CD4-positive, alpha-beta T cell (primary cell): ENCODE results near the gene ISG20. TPM values are rescaled to one million over a fixed set of nuclear protein-coding genes. Genes with fewer than 3 reads are reported as not detected.
A peak's percentile ranks its signal among the peaks of the same experiment; 100 is the strongest.

ENCODE experiments used
- ATAC-seq: fragments of 200-7000 bp; cut with Tn5 transposase; one replicate; pipeline ENCODE4 v1.10.0; 2022; ENCODE audit warnings: mild to moderate bottlenecking; ENCODE audit not compliant: poor library complexity
- CTCF ChIA-PET: fragments of 350-600 bp; sonication (Branson Sonifier 250); formaldehyde crosslinking; loops from one replicate; lab custom pipeline; 2021; ENCODE audit warnings: antibody characterized with exemption, inconsistent platforms; lab: Charles Lee
- POLR2A ChIA-PET: fragments of 350-600 bp; sonication (Branson Sonifier 250); formaldehyde crosslinking; loops from one replicate; lab custom pipeline; 2021; ENCODE audit warnings: antibody characterized with exemption, inconsistent platforms; lab: Charles Lee
- DNase-seq, 14 experiments: peaks; one replicate each; pipeline ENCODE4 v3.0.0-alpha.2; 2013 to 2020; ENCODE audit warnings: mixed read lengths in 2 of 14
- H3K27ac ChIP-seq, 2 donors: one replicate each; pipeline versions ENCODE4 v1.5.1 to v1.7.0; 2013; ENCODE audit warnings: low read length in 2 of 2, low read depth in 1 of 2, mild to moderate bottlenecking in 1 of 2
- H3K27me3 ChIP-seq, 2 experiments: 1 replicate in 1 of 2; 2 replicates in 1 of 2; pipeline versions ENCODE4 v1.6.1 to v1.7.0; 2013; ENCODE audit warnings: low read length in 2 of 2, control low read depth in 1 of 2, mild to moderate bottlenecking in 1 of 2, moderate library complexity in 1 of 2; ENCODE audit not compliant: insufficient read depth in 2 of 2, control insufficient read depth in 1 of 2
- H3K36me3 ChIP-seq: one replicate; pipeline ENCODE4 v1.6.1; 2013; ENCODE audit warnings: low read length, control low read depth; ENCODE audit not compliant: insufficient read depth
- H3K4me1 ChIP-seq: one replicate; pipeline ENCODE4 v1.6.1; 2013; ENCODE audit warnings: low read length, control low read depth; ENCODE audit not compliant: insufficient read depth
- H3K4me3 ChIP-seq: one replicate; pipeline ENCODE4 v1.5.1; 2013; ENCODE audit warnings: mild to moderate bottlenecking, low read length, moderate library complexity
- H3K9me3 ChIP-seq, 2 experiments: 1 replicate in 1 of 2; 2 replicates in 1 of 2; pipeline versions ENCODE4 v1.6.1 to v1.7.0; 2013; ENCODE audit warnings: low read length in 2 of 2, mild to moderate bottlenecking in 2 of 2, control low read depth in 1 of 2, moderate library complexity in 1 of 2; ENCODE audit not compliant: control insufficient read depth in 1 of 2, insufficient read depth in 1 of 2
- H3K27ac Mint-ChIP-seq: one replicate; pipeline ENCODE4 v1.8.0; 2020; ENCODE audit warnings: mixed read lengths
- H3K27me3 Mint-ChIP-seq: one replicate; pipeline ENCODE4 v1.8.0; 2021; ENCODE audit warnings: mixed read lengths
- H3K36me3 Mint-ChIP-seq: one replicate; pipeline ENCODE4 v1.8.0; 2021; ENCODE audit warnings: low read depth, mixed read lengths
- H3K4me1 Mint-ChIP-seq: one replicate; pipeline ENCODE4 v1.8.0; 2021; ENCODE audit warnings: low read depth, mixed read lengths
- H3K4me3 Mint-ChIP-seq: one replicate; pipeline ENCODE4 v1.8.0; 2020; ENCODE audit warnings: mild to moderate bottlenecking, mixed read lengths
- H3K9me3 Mint-ChIP-seq: one replicate; pipeline ENCODE4 v1.8.0; 2020; ENCODE audit warnings: mixed read lengths
- intact Hi-C, 2 experiments: fragments of 100-400 bp; cut with DNase I in 1 of 2; cut with micrococcal nuclease in 1 of 2; formaldehyde crosslinking; loops; one replicate each; pipeline versions ENCODE4 v1.15.1 to v1.9.0; 2023 to 2025; cut with DNase I, micrococcal nuclease
- total RNA-seq, 174 experiments: library from RNA in 2 of 174; stranded (reverse) in 2 of 174; gene quantifications; one replicate each; pipeline ENCODE4 v1.2.3 and lab custom pipeline; 2021 to 2026
- TF ChIP-seq, protein P1 (sequence below): fragments of 200-600 bp; IDR thresholded peaks from one replicate; pipeline ENCODE4 v1.8.0; 2022; ENCODE audit warnings: antibody characterized with exemption, mild to moderate bottlenecking

ISG20 gene
- total RNA-seq, 2 experiments from 2014 or later, result 152 to 157 TPM

DNA sequence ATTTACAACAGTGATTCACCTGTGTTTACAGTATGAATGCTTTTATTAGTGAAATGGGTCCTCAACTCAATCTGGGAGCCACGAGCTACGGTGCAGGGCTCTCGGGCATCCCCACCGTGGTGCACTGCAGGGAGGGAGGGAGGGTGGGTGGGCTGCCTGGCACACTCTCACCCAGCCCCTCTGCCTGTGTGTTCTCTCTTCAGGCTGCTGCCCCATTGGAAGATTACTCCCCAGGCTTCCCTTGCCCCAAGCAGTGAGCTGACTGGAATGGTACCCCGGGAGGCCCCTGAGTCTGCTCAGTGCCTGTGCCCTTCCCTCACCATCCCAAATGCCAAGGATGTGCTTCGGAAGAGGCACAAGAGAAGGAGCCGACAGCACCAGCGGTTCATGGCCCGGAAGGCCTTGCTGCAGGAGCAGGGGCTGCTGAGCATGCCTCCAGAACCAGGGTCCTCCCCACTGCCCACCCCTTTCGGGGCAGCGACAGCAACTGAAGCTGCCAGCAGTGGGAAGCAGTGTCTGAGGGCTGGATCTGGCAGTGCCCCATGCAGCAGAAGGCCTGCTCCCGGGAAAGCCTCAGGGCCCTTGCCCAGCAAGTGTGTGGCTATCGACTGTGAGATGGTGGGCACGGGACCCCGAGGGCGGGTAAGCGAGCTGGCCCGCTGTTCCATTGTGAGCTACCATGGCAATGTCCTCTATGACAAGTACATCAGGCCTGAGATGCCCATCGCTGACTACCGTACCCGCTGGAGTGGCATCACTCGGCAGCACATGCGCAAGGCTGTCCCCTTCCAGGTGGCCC, 12.7 kb upstream of the ISG20 start:
- Histone ChIP-seq H3K9me3 (no peaks in the 10 kb centered on the region), H3K36me3 (peaks cover 36% of the 10 kb centered on the region), H3K4me3 (no peak overlapping the region), H3K27ac (peak overlapping the region; percentile 47 to 84), H3K4me1 (peaks cover 97% of the 10 kb centered on the region), H3K27me3 (no peaks in the 10 kb centered on the region)
- no peaks in the 10 kb centered on the region for H3K9me3 Mint-ChIP-seq
- ATAC-seq (no peak), DNase-seq (peak in 1 of 14 experiments; percentile 30)
- H3K36me3 Mint-ChIP-seq, result peaks cover 62% of the 10 kb centered on the region
- peak overlapping the region; percentile 95 for H3K27ac Mint-ChIP-seq
- TF ChIP-seq, protein P1, sequence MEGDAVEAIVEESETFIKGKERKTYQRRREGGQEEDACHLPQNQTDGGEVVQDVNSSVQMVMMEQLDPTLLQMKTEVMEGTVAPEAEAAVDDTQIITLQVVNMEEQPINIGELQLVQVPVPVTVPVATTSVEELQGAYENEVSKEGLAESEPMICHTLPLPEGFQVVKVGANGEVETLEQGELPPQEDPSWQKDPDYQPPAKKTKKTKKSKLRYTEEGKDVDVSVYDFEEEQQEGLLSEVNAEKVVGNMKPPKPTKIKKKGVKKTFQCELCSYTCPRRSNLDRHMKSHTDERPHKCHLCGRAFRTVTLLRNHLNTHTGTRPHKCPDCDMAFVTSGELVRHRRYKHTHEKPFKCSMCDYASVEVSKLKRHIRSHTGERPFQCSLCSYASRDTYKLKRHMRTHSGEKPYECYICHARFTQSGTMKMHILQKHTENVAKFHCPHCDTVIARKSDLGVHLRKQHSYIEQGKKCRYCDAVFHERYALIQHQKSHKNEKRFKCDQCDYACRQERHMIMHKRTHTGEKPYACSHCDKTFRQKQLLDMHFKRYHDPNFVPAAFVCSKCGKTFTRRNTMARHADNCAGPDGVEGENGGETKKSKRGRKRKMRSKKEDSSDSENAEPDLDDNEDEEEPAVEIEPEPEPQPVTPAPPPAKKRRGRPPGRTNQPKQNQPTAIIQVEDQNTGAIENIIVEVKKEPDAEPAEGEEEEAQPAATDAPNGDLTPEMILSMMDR, result no peak
- peaks cover 92% of the 10 kb centered on the region for H3K4me1 Mint-ChIP-seq
- H3K4me3 Mint-ChIP-seq, result peak overlapping the region; percentile 28
- intact Hi-C loops, result loop anchor here (10.0 kb wide), 4 partner anchors 389 to 709 kb away; partner anchors contain the start of genes POLG (in 2 of the 2) and FANCI (in 1 of the 2)
- POLR2A ChIA-PET, result interaction anchor here (0.8 to 6.2 kb wide), 5 partner anchors 23 to 462 kb away, joined by 3 to 83 read pairs (median 9); partner anchors contain the start of gene ABHD2
- no peaks in the 10 kb centered on the region for H3K27me3 Mint-ChIP-seq
- CTCF ChIA-PET, result interaction anchor here (2.9 to 3.7 kb wide), 2 partner anchors 9 to 30 kb away, joined by 18 to 36 read pairs; no protein-coding TSS in a partner anchor

- H3K27ac Mint-ChIP-seq, result peak overlapping the region; percentile 95
- intact Hi-C loops, result loop anchor here (1.0 to 10.0 kb wide), 7 partner anchors 8 to 707 kb away; partner anchors contain the start of genes POLG (in 2 of the 2) and FANCI (in 1 of the 2)
- H3K36me3 Mint-ChIP-seq, result peaks cover 70% of the 10 kb centered on the region
- Histone ChIP-seq H3K27ac (peak overlapping the region; percentile 65 to 75), H3K4me3 (peak overlapping the region; percentile 1), H3K27me3 (no peaks in the 10 kb centered on the region), H3K36me3 (peaks cover 45% of the 10 kb centered on the region), H3K9me3 (no peaks in the 10 kb centered on the region), H3K4me1 (peaks cover 98% of the 10 kb centered on the region)
- POLR2A ChIA-PET, result interaction anchor here (0.7 to 6.2 kb wide), 7 partner anchors 20 to 268 kb away, joined by 3 to 83 read pairs (median 4); partner anchors contain the start of gene HAPLN3
- ATAC-seq (peak; percentile 81), DNase-seq (peak; percentile 58 to 96 (median 72))
- H3K9me3 Mint-ChIP-seq, result no peaks in the 10 kb centered on the region
- peak overlapping the region; percentile 75 for H3K4me3 Mint-ChIP-seq
- CTCF ChIA-PET, result interaction anchor here (0.7 to 1.1 kb wide), 4 partner anchors 8 to 37 kb away, joined by 3 to 4 read pairs (median 3); no protein-coding TSS in a partner anchor
- no peaks in the 10 kb centered on the region for H3K27me3 Mint-ChIP-seq
- peaks cover 94% of the 10 kb centered on the region for H3K4me1 Mint-ChIP-seq
- TF ChIP-seq, protein P1, result no peak
Measured at GRCh38 chr15:88627463-88627862, 11.4 kb upstream of the ISG20 start.

- Mint-ChIP-seq H3K9me3 (no peaks in the 10 kb centered on the region), H3K27ac (peak overlapping the region; percentile 95), H3K36me3 (peaks cover 74% of the 10 kb centered on the region), H3K27me3 (no peaks in the 10 kb centered on the region), H3K4me1 (peaks cover 94% of the 10 kb centered on the region), H3K4me3 (peak overlapping the region; percentile 75)
- Histone ChIP-seq H3K27me3 (no peaks in the 10 kb centered on the region), H3K36me3 (peaks cover 45% of the 10 kb centered on the region), H3K4me1 (peaks cover 97% of the 10 kb centered on the region), H3K9me3 (no peaks in the 10 kb centered on the region), H3K4me3 (no peak overlapping the region), H3K27ac (peak overlapping the region; percentile 65 to 75)
- ChIA-PET POLR2A (interaction anchor here (0.7 to 6.2 kb wide), 7 partner anchors 20 to 267 kb away, joined by 3 to 83 read pairs (median 4); partner anchors contain the start of gene HAPLN3), CTCF (interaction anchor here (0.7 to 1.1 kb wide), 4 partner anchors 7 to 37 kb away, joined by 3 to 4 read pairs (median 3); no protein-coding TSS in a partner anchor)
- TF ChIP-seq, protein P1, result no peak
- DNase-seq (no peak), ATAC-seq (no peak)
- intact Hi-C loops, result loop anchor here (10.0 kb wide), 4 partner anchors 387 to 707 kb away; partner anchors contain the start of genes POLG (in 2 of the 2) and FANCI (in 1 of the 2)
Measured at GRCh38 chr15:88628018-88628654, 10.7 kb upstream of the ISG20 start.
